Endothelial cell of umbilical vein (primary cell): Measurements from ENCODE around the gene COL19A1. TPM values are rescaled to one million over a fixed set of nuclear protein-coding genes. Genes with fewer than 3 reads are reported as not detected.

Experiments used
- BruUV-seq: library from RNA; stranded (reverse); fragments of 400-500 nt; replicated peaks from 2 replicates; lab custom pipeline; 2021; lab: Mats Ljungman, UMichigan
- CTCF ChIA-PET: fragments of 300-600, 350-600 bp; sonication (Branson Sonifier 250); formaldehyde crosslinking; loops from one replicate; lab custom pipeline; 2021; ENCODE audit warnings: antibody characterized with exemption, inconsistent platforms; lab: Charles Lee
- POLR2A ChIA-PET: fragments of 300-600, 350-600 bp; sonication (Branson Sonifier 250); formaldehyde crosslinking; loops from one replicate; lab custom pipeline; 2021; ENCODE audit warnings: antibody characterized with exemption, inconsistent platforms; lab: Charles Lee
- DNase-seq: peaks from one replicate; pipeline ENCODE4 v3.0.0-alpha.2; 2011; ENCODE audit warnings: low read depth, low spot score
- FAIRE-seq: peaks from 2 replicates; lab custom pipeline; 2011; peaks lifted over from hg19 to GRCh38; lab: Jason Lieb, UNC
- H2AFZ ChIP-seq: 2 replicates; pipeline ENCODE4 v1.6.0; 2012; ENCODE audit warnings: low read depth, low read length, control low read depth, inconsistent platforms
- H3K27ac ChIP-seq: 2 replicates; pipeline ENCODE4 v1.5.1; 2011; ENCODE audit warnings: low read depth, mild to moderate bottlenecking, control low read depth, low read length, moderate library complexity; ENCODE audit not compliant: insufficient read depth
- H3K27me3 ChIP-seq, 2 experiments: 2 replicates each; pipeline versions ENCODE4 v1.6.0 to v1.6.1; 2011; ENCODE audit warnings: low read length in 2 of 2, mixed read lengths in 1 of 2; ENCODE audit not compliant: control insufficient read depth in 2 of 2, insufficient read depth in 2 of 2
- H3K36me3 ChIP-seq, 2 experiments: 2 replicates in 1 of 2; 3 replicates in 1 of 2; pipeline ENCODE4 v1.5.1; 2011; ENCODE audit warnings: low read length in 2 of 2, mild to moderate bottlenecking in 1 of 2, moderate library complexity in 1 of 2; ENCODE audit not compliant: control insufficient read depth in 2 of 2, insufficient read depth in 2 of 2; ENCODE audit errors: extremely low read depth in 1 of 2
- H3K4me1 ChIP-seq: 3 replicates; pipeline ENCODE4 v1.5.1; 2011; ENCODE audit warnings: mild to moderate bottlenecking, low read length; ENCODE audit not compliant: control insufficient read depth, insufficient read depth; ENCODE audit errors: extremely low read depth
- H3K4me2 ChIP-seq: 2 replicates; pipeline ENCODE4 v1.6.1; 2011; ENCODE audit warnings: low read length, control low read depth, mixed read lengths; ENCODE audit not compliant: insufficient read depth
- H3K4me3 ChIP-seq, 3 experiments: fragments of 200-600 bp in 1 of 3; sonication (generic), shearing (Covaris generic) in 1 of 3; replicated peaks in 1 of 3; 2 replicates each; pipeline ENCODE4 v1.5.1; 2011 to 2016; ENCODE audit warnings: control low read depth in 3 of 3, low read length in 3 of 3, mild to moderate bottlenecking in 2 of 3, inconsistent platforms in 1 of 3, low read depth in 1 of 3, moderate library complexity in 1 of 3; ENCODE audit not compliant: insufficient read depth in 1 of 3
- H3K79me2 ChIP-seq: 2 replicates; pipeline ENCODE4 v1.6.0; 2012; ENCODE audit warnings: low read length, inconsistent platforms; ENCODE audit not compliant: control insufficient read depth, insufficient read depth
- H3K9ac ChIP-seq: replicated peaks from 2 replicates; pipeline ENCODE3; 2011; ENCODE audit warnings: low read length, control low read depth; ENCODE audit not compliant: insufficient read depth; ENCODE audit errors: extremely low read depth
- H3K9me1 ChIP-seq: replicated peaks from 3 replicates; pipeline ENCODE4 v1.6.0; 2011; ENCODE audit warnings: mild to moderate bottlenecking, low read length; ENCODE audit not compliant: control insufficient read depth, insufficient read depth; ENCODE audit errors: extremely low read depth
- H3K9me3 ChIP-seq: replicated peaks from 2 replicates; pipeline ENCODE4 v1.5.1; 2012; ENCODE audit warnings: low read length, inconsistent platforms; ENCODE audit not compliant: control insufficient read depth, insufficient read depth
- H4K20me1 ChIP-seq: replicated peaks from 2 replicates; pipeline ENCODE3; 2011; ENCODE audit warnings: mild to moderate bottlenecking, low read length; ENCODE audit not compliant: control insufficient read depth, insufficient read depth; ENCODE audit errors: extremely low read depth
- CTCF ChIP-seq, 2 donors: IDR thresholded peaks; 1 replicate in 1 of 2; 2 replicates in 1 of 2; pipeline ENCODE4 v1.5.1; 2011; ENCODE audit warnings: low read length in 2 of 2, mild to moderate bottlenecking in 2 of 2, moderate library complexity in 2 of 2, control low read depth in 1 of 2, inconsistent platforms in 1 of 2, low read depth in 1 of 2; ENCODE audit not compliant: insufficient read depth in 1 of 2; ENCODE audit errors: extremely low read depth in 1 of 2
- EZH2 ChIP-seq: IDR thresholded peaks from 2 replicates; pipeline ENCODE4 v1.6.1; 2012; ENCODE audit warnings: borderline replicate concordance, low read depth, mild to moderate bottlenecking, moderate library complexity, low read length, inconsistent platforms; ENCODE audit not compliant: severe bottlenecking
- FOS ChIP-seq: IDR thresholded peaks from 2 replicates; pipeline ENCODE4 v1.6.1; 2011; ENCODE audit warnings: mild to moderate bottlenecking, low read length, moderate library complexity, borderline replicate concordance; ENCODE audit not compliant: insufficient read depth
- GATA2 ChIP-seq: IDR thresholded peaks from 2 replicates; pipeline ENCODE4 v1.7.0; 2011; ENCODE audit warnings: low read depth, mild to moderate bottlenecking, moderate library complexity, mixed read lengths, low read length; ENCODE audit not compliant: insufficient read length, insufficient read depth
- JUN ChIP-seq: IDR thresholded peaks from 2 replicates; pipeline ENCODE4 v1.6.1; 2011; ENCODE audit warnings: borderline replicate concordance, low read depth; ENCODE audit not compliant: insufficient read length, insufficient read depth
- MAX ChIP-seq: IDR thresholded peaks from 2 replicates; pipeline ENCODE4 v1.6.1; 2011; ENCODE audit not compliant: insufficient read depth, insufficient read length
- MYC ChIP-seq: IDR thresholded peaks from one replicate; pipeline ENCODE4 v1.6.1; 2011; ENCODE audit warnings: mild to moderate bottlenecking, low read depth, low read length
- POLR2A ChIP-seq: IDR thresholded peaks from 2 replicates; pipeline ENCODE4 v1.6.1; 2012; ENCODE audit warnings: low read depth, mild to moderate bottlenecking, control low read depth, low read length
- POLR2AphosphoS5 ChIP-seq: IDR thresholded peaks from 2 replicates; pipeline ENCODE4 v1.6.1; 2012; ENCODE audit warnings: low read depth, mild to moderate bottlenecking, control low read depth, low read length, moderate library complexity; ENCODE audit not compliant: insufficient read depth
- dilution Hi-C: fragments of 300-500 bp; cut with MboI; formaldehyde crosslinking; loops from one replicate; pipeline ENCODE4 v1.15.0; 2019; ENCODE audit warnings: low sequenced_read_pairs; ENCODE audit not compliant: extremely low pct_ligation_motif_present
- intact Hi-C: fragments of 100-400 bp; cut with micrococcal nuclease; formaldehyde crosslinking; loops from one replicate; pipeline ENCODE4 v1.10.0; 2022
- polyA plus RNA-seq, 4 experiments: library from polyadenylated mRNA; depleted of rRNA in 3 of 4; stranded (reverse) in 3 of 4; unstranded in 1 of 4; fragments of >200 nt; gene quantifications; 2 replicates each; pipeline versions ENCODE4 v1.2.1 to v1.2.3, GENCODE V29; 2011 to 2012; ENCODE audit warnings: missing spikeins in 1 of 4
- total RNA-seq: library from RNA; stranded (reverse); gene quantifications from 2 replicates; pipeline ENCODE4 v1.2.3, GENCODE V29; 2021

COL19A1 gene
- total and polyA plus RNA-seq, 2 donors (not counting 3 experiments of a cell fraction or from before 2014, with no cell fraction given), result not detected

DNA sequence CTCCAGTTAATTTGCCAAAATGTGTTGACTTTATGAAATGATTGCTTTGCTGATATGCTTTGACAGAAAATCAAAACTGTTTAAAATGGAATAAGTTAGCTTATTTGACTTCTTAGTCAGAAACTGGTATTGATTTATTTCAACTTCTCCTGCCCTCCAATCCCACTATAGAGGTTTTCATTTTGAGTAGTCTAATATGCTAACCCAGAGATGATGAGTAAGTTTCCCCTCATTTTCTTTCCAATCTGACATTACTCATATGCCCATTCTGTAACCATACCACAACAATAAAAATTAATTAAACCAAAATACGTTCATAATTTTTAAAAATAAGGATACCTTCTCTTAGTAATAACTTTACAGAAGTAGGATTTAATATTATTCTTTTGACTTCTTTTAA lies 78.8 kb downstream of the COL19A1 start:
- ChIA-PET POLR2A (no interaction called here), CTCF (no interaction called here)
- Histone ChIP-seq H3K27ac (no peak overlapping the region), H3K4me1 (no peaks in the 10 kb centered on the region), H3K79me2 (no peaks in the 10 kb centered on the region), H4K20me1 (no peaks in the 10 kb centered on the region), H3K4me3 (no peak overlapping the region), H3K9me3 (no peaks in the 10 kb centered on the region), H3K9me1 (no peaks in the 10 kb centered on the region), H3K4me2 (no peak overlapping the region), H3K27me3 (no peaks in the 10 kb centered on the region), H3K36me3 (no peaks in the 10 kb centered on the region), H2AFZ (no peak overlapping the region), H3K9ac (no peak overlapping the region)
- TF ChIP-seq GATA2, result no peak
- TF ChIP-seq FOS, result no peak
- TF ChIP-seq EZH2, result no peak
- no peak for TF ChIP-seq JUN
- TF ChIP-seq MYC, result no peak
- TF ChIP-seq CTCF (IDR thresholded peaks at IDR 0.05; ENCODE audit: extremely low read depth in 1 of 2, insufficient read depth in 1 of 2, low read depth in 1 of 2, low read length in 2 of 2), result no peak
- no peak for TF ChIP-seq POLR2AphosphoS5
- no peak for TF ChIP-seq MAX
- TF ChIP-seq POLR2A, result no peak
- no TSS peak for BruUV-seq
- dilution Hi-C loops, result no loop called here
- intact Hi-C loops, result no loop called here
- FAIRE-seq, result no peak
- DNase-seq, result no peak
